GM21367 (cell line): ENCODE data around the gene ESYT1.

Source experiments
- ATAC-seq: cut with Tn5 transposase; IDR thresholded peaks from one replicate; pipeline ENCODE4 v1.9.1; 2021; ENCODE audit not compliant: unreplicated experiment

ESYT1 gene

DNA sequence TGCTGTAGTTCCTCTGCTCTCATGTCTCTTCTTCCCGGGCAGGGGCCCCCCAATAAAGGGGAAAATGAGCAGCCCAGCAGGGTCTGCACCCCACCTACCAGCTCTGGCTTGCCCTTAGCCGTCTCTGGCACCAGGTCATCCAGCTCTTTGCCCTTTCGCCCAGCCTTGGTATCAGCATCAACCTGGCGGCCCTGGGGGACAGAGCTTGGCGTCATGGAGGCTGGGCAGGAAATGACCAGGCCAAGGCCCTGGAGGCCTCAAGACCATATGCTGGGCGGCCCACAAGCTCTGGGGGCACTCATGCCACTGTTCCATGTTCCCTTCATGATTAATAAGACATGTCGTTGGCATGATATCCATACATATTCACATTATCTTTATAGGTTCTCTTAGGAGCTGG, 44.8 kb downstream of the ESYT1 start:
- no peak for ATAC-seq

DNA sequence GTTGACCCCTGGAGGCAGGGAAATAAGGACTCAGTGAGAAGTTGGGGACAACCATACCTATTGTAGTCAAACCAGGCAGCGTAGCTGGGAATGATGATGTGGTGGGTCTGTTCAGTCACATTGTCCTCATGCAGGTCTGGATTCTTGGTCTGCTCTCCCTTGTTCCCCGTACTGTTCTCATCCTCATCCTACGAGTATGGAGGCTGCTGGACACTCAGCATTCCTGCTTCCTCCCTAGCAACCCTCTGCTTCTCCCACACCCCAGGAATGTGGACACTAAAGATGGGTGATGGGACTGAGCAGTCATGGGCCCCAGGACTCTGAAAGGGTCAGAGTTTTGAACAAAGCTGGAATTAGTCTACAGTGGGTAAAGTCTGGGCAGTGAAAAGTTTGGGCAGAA, 50.3 kb downstream of the ESYT1 start:
- ATAC-seq, result no peak

DNA sequence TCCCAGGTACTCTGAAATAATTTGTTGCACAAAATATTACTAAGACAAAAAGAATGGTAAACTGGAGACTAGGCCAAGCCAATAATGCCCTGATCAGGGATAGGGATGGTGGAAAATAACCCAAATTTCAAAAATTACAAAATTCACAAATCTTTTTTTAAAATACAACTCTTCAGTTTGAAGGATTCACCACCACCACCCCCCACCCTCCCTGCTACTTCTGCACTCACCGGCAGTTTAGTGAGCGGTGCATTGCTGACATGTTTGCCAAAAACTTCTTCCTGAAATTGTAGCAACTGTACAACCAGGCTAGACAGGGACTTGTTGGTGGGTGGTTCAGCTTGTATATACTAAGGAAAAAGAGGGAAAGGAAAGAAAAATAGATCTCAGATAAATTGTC, 58.9 kb downstream of the ESYT1 start:
- no peak for ATAC-seq

DNA sequence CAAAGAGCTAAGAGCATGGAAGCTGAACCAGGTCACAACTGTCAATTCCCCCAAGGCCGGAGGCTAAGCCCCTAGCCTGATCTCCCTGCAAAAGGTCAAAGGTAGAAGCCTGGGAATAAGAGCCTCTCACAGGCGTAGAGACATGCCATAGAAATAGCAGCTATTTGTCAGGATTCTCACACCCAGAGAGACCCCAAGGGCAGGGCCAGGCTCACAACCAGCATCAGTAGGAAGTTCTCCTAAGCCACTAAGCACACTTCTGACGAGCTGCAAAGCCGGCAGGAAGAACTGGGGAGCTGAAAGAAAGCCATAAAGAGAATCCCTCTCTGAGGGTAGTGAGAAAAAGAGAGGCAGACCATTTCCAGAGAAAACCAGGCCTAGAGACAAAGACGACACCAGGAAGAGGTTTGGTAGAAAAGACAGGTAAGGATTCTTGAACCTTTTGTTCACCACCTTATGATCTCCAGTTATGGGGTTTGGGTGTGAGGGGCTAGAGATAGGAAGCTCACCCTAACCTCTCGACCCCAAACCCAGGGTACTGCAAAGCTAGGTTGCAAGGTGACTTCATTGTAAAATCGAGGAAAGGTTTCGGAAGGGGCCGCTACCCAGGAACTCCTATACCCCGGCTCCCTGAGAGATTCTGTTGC, 60.2 kb downstream of the ESYT1 start:
- ATAC-seq, result no peak

DNA sequence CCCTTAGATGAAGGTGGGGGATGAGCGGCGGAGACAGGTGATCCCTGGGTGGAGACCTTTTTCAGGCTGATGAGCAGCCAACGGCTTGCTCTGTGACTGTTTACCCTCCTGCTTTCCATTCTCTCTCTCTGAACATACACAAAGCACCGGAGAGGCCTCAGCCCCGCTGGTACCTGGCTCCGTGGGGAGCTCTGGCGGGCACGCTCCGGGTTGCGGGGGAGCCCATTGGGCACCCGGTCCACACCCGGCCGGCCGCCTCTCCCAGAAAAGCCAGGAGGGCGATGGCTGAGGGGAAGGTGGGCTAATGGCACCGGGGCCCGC, 60.7 kb downstream of the ESYT1 start:
- no peak for ATAC-seq

DNA sequence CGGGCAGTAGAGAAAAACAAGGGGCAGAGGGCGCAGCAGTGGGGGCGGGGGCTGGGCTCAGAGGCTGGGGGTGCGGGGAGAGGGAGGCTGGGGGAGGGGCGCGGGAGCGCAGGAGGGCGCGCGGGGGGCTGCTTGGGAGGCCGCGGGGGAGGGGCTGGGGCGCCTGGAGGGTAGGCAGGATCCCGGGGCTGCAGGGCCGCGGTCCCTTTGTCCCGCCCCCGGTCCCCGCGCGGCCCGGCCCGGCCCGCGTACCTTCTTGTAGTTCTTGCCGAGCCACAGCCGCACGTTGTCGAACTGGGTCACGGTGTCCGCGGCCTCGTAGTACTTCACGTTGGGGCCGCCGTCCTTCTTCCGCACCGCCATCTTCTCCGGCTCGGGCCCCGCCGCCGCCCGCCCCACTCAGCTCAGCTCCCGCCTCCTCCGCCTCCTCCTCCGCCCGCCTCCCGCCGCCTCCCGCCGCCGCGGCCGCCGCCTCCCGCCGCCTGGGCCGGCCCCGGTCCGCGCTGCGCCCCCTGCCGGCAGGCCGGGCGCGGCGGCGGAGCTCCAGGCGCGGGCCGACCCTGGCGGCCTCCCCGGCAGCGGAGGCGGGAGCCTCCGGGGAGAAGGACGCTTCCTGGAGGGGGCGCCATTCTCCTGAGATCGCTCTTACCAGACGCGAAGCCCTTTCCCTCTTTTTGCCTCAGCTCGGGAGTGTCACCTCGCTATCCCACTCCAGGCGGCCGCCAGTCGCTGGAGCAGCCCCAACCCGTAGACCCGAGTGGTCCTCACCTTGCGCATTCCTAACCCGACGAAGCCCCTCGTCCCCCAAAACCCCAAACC, 61.2 kb downstream of the ESYT1 start, which contains the start of gene SMARCC2:
Gene SMARCC2, minus strand, starts transcription at position 385 of the 819 bp plus-strand sequence. Its CDS starts 22 bp downstream, at position 363.
- peak; percentile 47 for ATAC-seq

DNA sequence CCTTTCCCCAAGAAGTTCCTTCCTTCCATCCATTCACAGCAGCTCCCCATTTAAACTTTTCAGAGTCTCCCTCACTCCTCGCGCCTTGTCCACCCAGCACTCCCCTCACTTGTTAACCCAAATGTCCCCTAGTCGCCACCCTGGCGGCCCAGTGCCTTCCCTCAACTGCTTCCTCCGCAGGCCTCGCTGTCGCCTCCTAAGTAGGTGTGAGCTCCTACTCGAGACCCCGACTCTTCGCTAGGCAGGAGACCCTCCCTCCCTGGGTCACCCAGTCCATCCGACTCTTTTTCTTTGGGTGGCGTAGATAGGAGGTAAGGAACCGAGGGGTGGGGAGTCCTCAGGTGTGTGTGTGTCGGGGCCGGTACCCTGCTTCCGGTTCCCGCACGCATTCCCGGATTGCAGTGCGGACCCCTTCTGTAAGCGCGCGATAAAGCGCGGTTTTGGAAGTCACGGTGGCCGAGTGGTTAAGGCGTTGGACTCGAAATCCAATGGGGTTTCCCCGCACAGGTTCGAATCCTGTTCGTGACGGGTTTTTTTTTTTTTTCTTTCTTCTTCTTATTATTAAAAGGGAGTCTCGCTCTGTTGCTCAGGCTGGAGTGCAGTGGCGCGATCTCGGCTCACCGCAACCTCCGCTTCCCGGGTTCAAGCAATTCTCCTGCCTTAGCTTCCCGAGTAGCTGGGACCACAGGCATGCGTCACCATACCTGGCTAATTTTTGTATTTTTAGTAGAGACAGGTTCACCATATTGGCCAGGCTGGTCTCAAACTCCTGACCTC, 62.0 kb downstream of the ESYT1 start:
- ATAC-seq, result no peak

DNA sequence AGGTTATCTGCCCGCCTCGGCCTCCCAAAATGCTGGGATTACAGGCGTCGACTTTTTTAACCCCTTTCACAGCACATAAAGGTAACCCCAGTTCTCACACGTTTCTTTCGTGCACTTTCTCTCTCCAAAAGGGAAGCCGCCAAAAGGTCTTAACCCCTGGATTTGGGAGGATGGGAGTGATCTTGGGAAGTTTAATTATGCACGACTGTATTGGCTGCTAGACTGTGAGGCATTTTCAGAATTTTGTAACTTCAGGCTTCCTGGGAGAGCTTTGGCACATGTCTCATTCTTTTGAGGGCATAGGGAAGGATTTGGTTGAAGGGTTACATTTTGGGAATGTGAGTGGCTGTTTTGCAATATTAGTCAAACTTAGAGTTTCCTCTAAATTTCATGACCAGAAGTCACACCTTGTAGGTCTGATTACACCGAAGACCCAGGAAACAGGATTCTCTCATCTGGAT, 62.7 kb downstream of the ESYT1 start:
- no peak for ATAC-seq

DNA sequence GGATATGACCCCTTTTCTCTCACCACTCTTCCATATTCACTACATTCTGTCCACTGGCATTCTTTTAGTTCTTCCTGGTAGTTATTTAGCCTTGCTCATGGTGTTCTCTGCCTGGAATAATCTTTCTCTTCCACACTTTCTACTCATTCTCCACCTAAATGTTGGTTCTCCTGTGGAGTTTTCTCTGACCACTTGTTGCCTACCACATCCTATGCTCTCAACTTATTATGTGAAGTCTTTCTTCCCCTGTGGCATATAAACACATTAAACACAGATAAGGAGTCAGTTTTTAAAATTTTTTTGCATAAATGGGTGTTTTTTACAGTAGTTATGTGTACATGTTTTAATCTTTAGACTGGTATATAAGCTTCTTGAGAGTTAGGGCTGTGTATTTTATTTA, 64.5 kb downstream of the ESYT1 start:
- no peak for ATAC-seq

DNA sequence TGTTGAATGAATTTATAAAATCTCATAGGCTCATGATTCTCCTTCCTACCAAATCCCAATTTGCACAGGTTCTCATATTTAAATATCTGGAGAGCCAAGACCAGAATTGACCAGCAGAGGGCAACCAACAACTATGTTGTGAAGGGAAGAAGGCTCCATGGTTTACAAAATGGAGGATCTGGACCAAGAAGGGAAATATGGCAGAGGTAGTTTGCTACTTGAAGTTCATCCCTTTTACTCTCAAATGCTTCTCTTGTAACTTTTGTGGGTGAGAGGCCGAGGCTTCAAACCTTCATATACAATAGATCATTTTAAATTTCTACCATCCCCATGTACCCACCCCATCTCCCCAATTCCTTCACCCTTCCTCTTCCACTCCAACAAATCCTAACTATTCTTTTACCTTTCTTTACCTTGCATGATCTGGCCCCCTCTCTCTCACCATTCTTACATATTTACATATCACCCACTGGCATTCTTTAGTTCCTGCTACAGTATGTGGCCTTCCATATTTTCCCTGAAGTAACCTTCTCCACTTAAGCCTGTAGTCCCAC, 65.0 kb downstream of the ESYT1 start:
- ATAC-seq, result no peak
